ENCODE results near the gene NOS3. TPM values are rescaled to one million over a fixed set of nuclear protein-coding genes. Genes with fewer than 3 reads are reported as not detected.

NOS3 gene
- total and polyA plus RNA-seq, 9 of the 15 experiments (the other 6 are each of a cell fraction or from before 2014, with no cell fraction given) = 1.1 to 121 (median 23.6) TPM

DNA sequence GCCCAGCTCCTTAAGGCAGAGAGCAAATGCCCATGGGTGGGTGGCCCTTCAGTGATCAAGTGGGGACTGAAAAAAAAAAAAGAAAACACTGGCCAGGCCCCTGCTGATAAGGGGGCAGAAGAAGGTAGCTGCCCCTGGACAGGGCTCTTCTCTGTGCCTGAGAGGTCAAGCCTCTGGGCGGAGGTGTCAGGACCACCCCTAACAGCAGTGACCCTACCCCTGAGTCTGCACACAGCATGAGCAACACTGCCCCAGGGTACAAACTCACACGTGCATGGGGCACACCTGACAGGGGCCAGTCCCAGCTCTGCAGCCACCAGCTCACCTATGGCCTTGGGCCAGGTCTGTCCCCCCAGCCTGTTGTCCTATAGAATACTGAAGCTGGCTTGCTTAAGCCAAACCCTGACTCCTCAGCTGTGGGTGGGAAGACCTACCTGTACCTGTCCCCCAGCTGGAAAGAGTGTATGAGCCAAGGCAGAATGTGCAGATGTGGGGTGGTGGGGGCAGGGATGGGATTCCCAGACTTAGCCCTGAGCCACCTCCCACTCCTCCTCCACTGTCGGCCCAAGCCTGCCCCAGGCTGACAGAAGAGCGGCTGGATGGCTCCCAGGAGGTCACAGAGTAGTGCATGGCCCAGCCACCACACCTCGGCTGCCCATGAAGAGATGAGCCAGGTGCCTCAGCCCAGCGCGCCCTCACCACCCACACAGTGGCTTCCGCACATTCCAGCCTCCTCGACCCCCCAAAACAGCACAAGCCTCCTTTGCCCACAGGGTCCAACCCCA lies 36.4 kb upstream of the NOS3 start (continued):
- TF ChIP-seq ARID2 (IDR thresholded peaks at IDR 0.05) (0 out of 2 replicates have a peak, but pooled peaks have one; percentile 35), ZNF143 (CRISPR knock-in tag; IDR thresholded peaks at IDR 0.05) (no peak), PHTF2 (CRISPR knock-in tag; IDR thresholded peaks at IDR 0.05) (no peak), LCOR (CRISPR knock-in tag; IDR thresholded peaks at IDR 0.05) (no peak), NR2C2 (CRISPR knock-in tag; IDR thresholded peaks at IDR 0.05) (no peak), NR2C2 (tag; IDR thresholded peaks at IDR 0.05) (no peak; the same call in 1 of the 2 replicates), SIN3A (IDR thresholded peaks at IDR 0.05; ENCODE audit: borderline replicate concordance in 2 of 2, control insufficient read depth in 1 of 2, low read depth in 2 of 2, low read length in 2 of 2) (peak; percentile 53 to 70; a peak in 2 of 4 replicates), CBFB (CRISPR knock-in tag; IDR thresholded peaks at IDR 0.05) (no peak; the same call in 1 of the 2 replicates), CBFA2T2 (conservative IDR thresholded peaks at IDR 0.05) (no peak), ZNF436 (CRISPR knock-in tag; IDR thresholded peaks at IDR 0.05) (no peak), KDM5B (IDR thresholded peaks at IDR 0.05; ENCODE audit: insufficient replicate concordance, low read depth, low read length) (peak; percentile 52), SMARCB1 (IDR thresholded peaks at IDR 0.05; ENCODE audit: insufficient read length, low read depth) (no peak), ZNF23 (CRISPR knock-in tag; IDR thresholded peaks at IDR 0.05) (no peak), PHF8 (IDR thresholded peaks at IDR 0.05; ENCODE audit: borderline replicate concordance, low read length) (0 out of 2 replicates have a peak, but pooled peaks have one; percentile 1)
- TF ChIP-seq, protein P1, sequence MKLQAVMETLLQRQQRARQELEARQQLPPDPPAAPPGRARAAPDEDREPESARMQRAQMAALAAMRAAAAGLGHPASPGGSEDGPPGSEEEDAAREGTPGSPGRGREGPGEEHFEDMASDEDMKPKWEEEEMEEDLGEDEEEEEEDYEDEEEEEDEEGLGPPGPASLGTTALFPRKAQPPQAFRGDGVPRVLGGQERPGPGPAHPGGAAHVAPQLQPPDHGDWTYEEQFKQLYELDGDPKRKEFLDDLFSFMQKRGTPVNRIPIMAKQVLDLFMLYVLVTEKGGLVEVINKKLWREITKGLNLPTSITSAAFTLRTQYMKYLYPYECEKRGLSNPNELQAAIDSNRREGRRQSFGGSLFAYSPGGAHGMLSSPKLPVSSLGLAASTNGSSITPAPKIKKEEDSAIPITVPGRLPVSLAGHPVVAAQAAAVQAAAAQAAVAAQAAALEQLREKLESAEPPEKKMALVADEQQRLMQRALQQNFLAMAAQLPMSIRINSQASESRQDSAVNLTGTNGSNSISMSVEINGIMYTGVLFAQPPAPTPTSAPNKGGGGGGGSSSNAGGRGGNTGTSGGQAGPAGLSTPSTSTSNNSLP (IDR thresholded peaks at IDR 0.05; ENCODE audit: borderline replicate concordance, low read depth, low read length) = no peak
- TF ChIP-seq, protein P2, sequence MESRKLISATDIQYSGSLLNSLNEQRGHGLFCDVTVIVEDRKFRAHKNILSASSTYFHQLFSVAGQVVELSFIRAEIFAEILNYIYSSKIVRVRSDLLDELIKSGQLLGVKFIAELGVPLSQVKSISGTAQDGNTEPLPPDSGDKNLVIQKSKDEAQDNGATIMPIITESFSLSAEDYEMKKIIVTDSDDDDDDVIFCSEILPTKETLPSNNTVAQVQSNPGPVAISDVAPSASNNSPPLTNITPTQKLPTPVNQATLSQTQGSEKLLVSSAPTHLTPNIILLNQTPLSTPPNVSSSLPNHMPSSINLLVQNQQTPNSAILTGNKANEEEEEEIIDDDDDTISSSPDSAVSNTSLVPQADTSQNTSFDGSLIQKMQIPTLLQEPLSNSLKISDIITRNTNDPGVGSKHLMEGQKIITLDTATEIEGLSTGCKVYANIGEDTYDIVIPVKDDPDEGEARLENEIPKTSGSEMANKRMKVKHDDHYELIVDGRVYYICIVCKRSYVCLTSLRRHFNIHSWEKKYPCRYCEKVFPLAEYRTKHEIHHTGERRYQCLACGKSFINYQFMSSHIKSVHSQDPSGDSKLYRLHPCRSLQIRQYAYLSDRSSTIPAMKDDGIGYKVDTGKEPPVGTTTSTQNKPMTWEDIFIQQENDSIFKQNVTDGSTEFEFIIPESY (CRISPR knock-in tag; IDR thresholded peaks at IDR 0.05) = 0 out of 2 replicates have a peak, but pooled peaks have one; percentile 19
- TF ChIP-seq, protein P3, sequence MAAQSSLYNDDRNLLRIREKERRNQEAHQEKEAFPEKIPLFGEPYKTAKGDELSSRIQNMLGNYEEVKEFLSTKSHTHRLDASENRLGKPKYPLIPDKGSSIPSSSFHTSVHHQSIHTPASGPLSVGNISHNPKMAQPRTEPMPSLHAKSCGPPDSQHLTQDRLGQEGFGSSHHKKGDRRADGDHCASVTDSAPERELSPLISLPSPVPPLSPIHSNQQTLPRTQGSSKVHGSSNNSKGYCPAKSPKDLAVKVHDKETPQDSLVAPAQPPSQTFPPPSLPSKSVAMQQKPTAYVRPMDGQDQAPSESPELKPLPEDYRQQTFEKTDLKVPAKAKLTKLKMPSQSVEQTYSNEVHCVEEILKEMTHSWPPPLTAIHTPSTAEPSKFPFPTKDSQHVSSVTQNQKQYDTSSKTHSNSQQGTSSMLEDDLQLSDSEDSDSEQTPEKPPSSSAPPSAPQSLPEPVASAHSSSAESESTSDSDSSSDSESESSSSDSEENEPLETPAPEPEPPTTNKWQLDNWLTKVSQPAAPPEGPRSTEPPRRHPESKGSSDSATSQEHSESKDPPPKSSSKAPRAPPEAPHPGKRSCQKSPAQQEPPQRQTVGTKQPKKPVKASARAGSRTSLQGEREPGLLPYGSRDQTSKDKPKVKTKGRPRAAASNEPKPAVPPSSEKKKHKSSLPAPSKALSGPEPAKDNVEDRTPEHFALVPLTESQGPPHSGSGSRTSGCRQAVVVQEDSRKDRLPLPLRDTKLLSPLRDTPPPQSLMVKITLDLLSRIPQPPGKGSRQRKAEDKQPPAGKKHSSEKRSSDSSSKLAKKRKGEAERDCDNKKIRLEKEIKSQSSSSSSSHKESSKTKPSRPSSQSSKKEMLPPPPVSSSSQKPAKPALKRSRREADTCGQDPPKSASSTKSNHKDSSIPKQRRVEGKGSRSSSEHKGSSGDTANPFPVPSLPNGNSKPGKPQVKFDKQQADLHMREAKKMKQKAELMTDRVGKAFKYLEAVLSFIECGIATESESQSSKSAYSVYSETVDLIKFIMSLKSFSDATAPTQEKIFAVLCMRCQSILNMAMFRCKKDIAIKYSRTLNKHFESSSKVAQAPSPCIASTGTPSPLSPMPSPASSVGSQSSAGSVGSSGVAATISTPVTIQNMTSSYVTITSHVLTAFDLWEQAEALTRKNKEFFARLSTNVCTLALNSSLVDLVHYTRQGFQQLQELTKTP (IDR thresholded peaks at IDR 0.05; ENCODE audit: low read depth in 1 of 2, partially characterized antibody in 2 of 2) = peak in 1 of 2 experiments; percentile 27

Data from K562 (cell line).